MCF 10A (cell line): Measurements from ENCODE around the gene WWC1. TPM values are rescaled to one million over a fixed set of nuclear protein-coding genes. Genes with fewer than 3 reads are reported as not detected.

Source experiments
- BruUV-seq: library from RNA; stranded (reverse); fragments of 400-500 nt; replicated peaks from 2 replicates; lab custom pipeline; 2021; lab: Mats Ljungman, UMichigan
- CTCF ChIA-PET: fragments of 300-600 bp; sonication (Branson Sonifier 250); formaldehyde crosslinking; extraction: SDS; loops from one replicate; lab custom pipeline; 2021; ENCODE audit warnings: antibody characterized with exemption, inconsistent platforms; lab: Yijun Ruan, JAX
- POLR2A ChIA-PET: fragments of 300-600, 350-650 bp; sonication (Branson Sonifier 250); formaldehyde crosslinking; extraction: SDS; loops from one replicate; lab custom pipeline; 2020; ENCODE audit warnings: antibody characterized with exemption, inconsistent platforms; lab: Yijun Ruan, JAX
- DNase-seq: peaks from one replicate; pipeline ENCODE4 v3.0.0-alpha.2; 2018; ENCODE audit not compliant: unreplicated experiment
- H3K27ac Mint-ChIP-seq: one replicate; pipeline ENCODE4 v1.8.0; 2022; ENCODE audit warnings: mild to moderate bottlenecking, low read depth, mixed read lengths; ENCODE audit not compliant: unreplicated experiment
- H3K27me3 Mint-ChIP-seq: one replicate; pipeline ENCODE4 v1.8.0; 2022; ENCODE audit warnings: mixed read lengths; ENCODE audit not compliant: insufficient read depth, unreplicated experiment
- H3K36me3 Mint-ChIP-seq: one replicate; pipeline ENCODE4 v1.8.0; 2022; ENCODE audit warnings: mild to moderate bottlenecking, moderate library complexity, mixed read lengths; ENCODE audit not compliant: insufficient read depth, unreplicated experiment
- H3K4me1 Mint-ChIP-seq: one replicate; pipeline ENCODE4 v1.8.0; 2022; ENCODE audit warnings: mixed read lengths; ENCODE audit not compliant: insufficient read depth, unreplicated experiment
- H3K4me3 Mint-ChIP-seq: one replicate; pipeline ENCODE4 v1.8.0; 2022; ENCODE audit warnings: mild to moderate bottlenecking, moderate library complexity, mixed read lengths; ENCODE audit not compliant: unreplicated experiment
- H3K9me3 Mint-ChIP-seq: one replicate; pipeline ENCODE4 v1.8.0; 2022; ENCODE audit warnings: mixed read lengths; ENCODE audit not compliant: unreplicated experiment
- intact Hi-C: fragments of 100-400 bp; cut with micrococcal nuclease; formaldehyde crosslinking; loops from 2 replicates; pipeline ENCODE4 v1.14.1; 2022
- total RNA-seq: library from RNA; stranded (reverse); gene quantifications from 2 replicates; pipeline ENCODE4 v1.2.3, GENCODE V29; 2022
- TF ChIP-seq, protein P1 (sequence below): fragments of 200-600 bp; IDR thresholded peaks from one replicate; pipeline ENCODE4 v1.8.0; 2022; ENCODE audit warnings: antibody characterized with exemption, mild to moderate bottlenecking; ENCODE audit not compliant: unreplicated experiment

Gene WWC1
- total RNA-seq, 1 experiment from 2014 or later = 47.0 TPM

- ChIA-PET POLR2A (interaction anchor here (1.0 to 5.9 kb wide), 13 partner anchors 25 to 281 kb away, joined by 3 to 32 read pairs (median 5); partner anchors contain the start of gene WWC1), CTCF (interaction anchor here (0.7 to 4.2 kb wide), 31 partner anchors 8 to 640 kb away, joined by 3 to 29 read pairs (median 4); partner anchors contain the start of genes RARS1 and WWC1)
- Mint-ChIP-seq H3K27me3 (no peaks in the 10 kb centered on the region), H3K4me1 (peaks cover 32% of the 10 kb centered on the region), H3K36me3 (no peaks in the 10 kb centered on the region), H3K4me3 (peak overlapping the region; percentile 20), H3K9me3 (peaks cover 7% of the 10 kb centered on the region), H3K27ac (peak overlapping the region; percentile 35)
- DNase-seq = peak; percentile 92
- intact Hi-C loops = loop anchor here (1.0 to 5.0 kb wide), 3 partner anchors 42 to 96 kb away; partner anchors contain the start of gene WWC1
- TF ChIP-seq, protein P1, sequence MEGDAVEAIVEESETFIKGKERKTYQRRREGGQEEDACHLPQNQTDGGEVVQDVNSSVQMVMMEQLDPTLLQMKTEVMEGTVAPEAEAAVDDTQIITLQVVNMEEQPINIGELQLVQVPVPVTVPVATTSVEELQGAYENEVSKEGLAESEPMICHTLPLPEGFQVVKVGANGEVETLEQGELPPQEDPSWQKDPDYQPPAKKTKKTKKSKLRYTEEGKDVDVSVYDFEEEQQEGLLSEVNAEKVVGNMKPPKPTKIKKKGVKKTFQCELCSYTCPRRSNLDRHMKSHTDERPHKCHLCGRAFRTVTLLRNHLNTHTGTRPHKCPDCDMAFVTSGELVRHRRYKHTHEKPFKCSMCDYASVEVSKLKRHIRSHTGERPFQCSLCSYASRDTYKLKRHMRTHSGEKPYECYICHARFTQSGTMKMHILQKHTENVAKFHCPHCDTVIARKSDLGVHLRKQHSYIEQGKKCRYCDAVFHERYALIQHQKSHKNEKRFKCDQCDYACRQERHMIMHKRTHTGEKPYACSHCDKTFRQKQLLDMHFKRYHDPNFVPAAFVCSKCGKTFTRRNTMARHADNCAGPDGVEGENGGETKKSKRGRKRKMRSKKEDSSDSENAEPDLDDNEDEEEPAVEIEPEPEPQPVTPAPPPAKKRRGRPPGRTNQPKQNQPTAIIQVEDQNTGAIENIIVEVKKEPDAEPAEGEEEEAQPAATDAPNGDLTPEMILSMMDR = peak; percentile 52
- no TSS peak for BruUV-seq
These were observed 74.2 kb downstream of the WWC1 start for GRCh38 chr5:168365581-168366081.

DNA sequence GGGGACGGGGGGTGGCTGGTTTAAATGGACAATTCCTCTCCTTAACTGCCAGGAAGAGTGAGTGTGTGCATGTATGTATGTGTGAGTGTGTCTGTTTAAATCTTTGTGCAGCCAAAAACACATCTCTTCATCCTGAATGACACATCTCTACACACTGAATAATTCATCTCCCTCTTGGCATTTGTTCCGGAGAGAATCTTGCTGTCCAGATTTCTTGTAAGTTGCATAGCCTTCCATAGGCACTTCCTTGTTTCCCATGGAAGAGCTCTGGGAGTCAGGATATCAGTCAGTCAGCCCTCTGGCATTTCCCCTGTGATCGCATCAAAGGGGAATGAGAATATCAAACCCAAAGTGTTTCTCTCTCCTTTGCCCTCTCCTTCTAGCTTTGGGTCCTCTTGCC is 74.7 kb downstream of the WWC1 start:
- POLR2A ChIA-PET = interaction anchor here (0.7 to 5.9 kb wide), 10 partner anchors 9 to 96 kb away, joined by 3 to 32 read pairs (median 5); partner anchors contain the start of gene WWC1
- Mint-ChIP-seq H3K27me3 (no peaks in the 10 kb centered on the region), H3K4me3 (peak overlapping the region; percentile 20), H3K36me3 (no peaks in the 10 kb centered on the region), H3K4me1 (peaks cover 32% of the 10 kb centered on the region), H3K9me3 (peaks cover 7% of the 10 kb centered on the region), H3K27ac (peak overlapping the region; percentile 35)
- DNase-seq = peak; percentile 87
- TF ChIP-seq, protein P1 = no peak
- intact Hi-C loops = loop anchor here (5.0 kb wide), 1 partner anchor 41 kb away; no protein-coding TSS in a partner anchor
- no TSS peak for BruUV-seq
- CTCF ChIA-PET = interaction anchor here (0.6 to 4.2 kb wide), 22 partner anchors 9 to 281 kb away, joined by 3 to 24 read pairs (median 4); partner anchors contain the start of gene RARS1

DNA sequence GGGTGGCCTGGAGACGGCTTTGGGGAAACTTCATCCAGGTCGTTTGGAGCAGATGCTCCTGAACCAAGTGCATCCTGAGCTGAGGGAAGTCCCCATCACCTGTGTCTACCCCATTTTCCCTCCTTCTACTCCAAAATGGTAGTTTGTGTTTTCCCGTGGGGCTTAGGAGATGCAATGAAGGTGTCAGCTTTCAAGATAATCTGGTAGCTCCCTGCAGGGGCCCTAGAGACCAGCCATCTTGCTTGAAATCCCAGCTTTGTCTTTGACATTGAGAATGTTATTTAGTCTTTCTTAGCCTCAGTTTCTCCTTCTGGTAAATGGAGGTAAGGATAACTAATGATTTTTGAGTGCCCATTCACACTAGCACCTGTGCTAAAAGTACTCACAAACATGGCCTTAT is 77.4 kb downstream of the WWC1 start:
- ChIA-PET POLR2A (interaction anchor here (0.5 to 5.9 kb wide), 4 partner anchors 44 to 277 kb away, joined by 3 to 27 read pairs (median 4); partner anchors contain the start of genes PANK3 and WWC1), CTCF (interaction anchor here (0.6 to 1.9 kb wide), 8 partner anchors 8 to 100 kb away, joined by 3 to 7 read pairs (median 4); no protein-coding TSS in a partner anchor)
- TF ChIP-seq, protein P1 = no peak
- no peak overlapping the region for H3K27ac Mint-ChIP-seq
- BruUV-seq = no TSS peak
- DNase-seq = no peak
- no peak overlapping the region for H3K4me3 Mint-ChIP-seq
- H3K4me1 Mint-ChIP-seq = peaks cover 28% of the 10 kb centered on the region
- no peaks in the 10 kb centered on the region for H3K9me3 Mint-ChIP-seq
- no peaks in the 10 kb centered on the region for H3K36me3 Mint-ChIP-seq
- no peaks in the 10 kb centered on the region for H3K27me3 Mint-ChIP-seq
- intact Hi-C loops = loop anchor here (5.0 kb wide), 1 partner anchor 38 kb away; no protein-coding TSS in a partner anchor

DNA sequence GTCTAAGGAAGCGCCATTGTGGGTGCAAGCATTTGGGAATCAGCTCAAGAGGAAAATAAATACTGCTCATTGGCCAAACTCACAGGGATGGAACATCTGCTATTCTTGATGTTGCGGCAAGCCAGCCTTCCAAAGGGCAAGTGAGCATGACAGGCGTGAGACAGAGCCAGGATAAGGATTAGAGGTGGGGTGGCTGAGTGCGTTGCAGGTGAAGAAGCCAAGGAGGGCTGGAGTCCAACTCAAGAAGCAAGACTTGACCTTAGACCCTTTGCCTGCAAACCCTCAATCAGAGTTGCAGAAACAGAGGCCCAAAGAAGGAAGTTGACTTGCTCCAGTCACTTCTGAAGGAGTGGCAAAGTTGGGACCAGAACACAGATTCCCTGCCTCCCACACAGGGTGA is 79.4 kb downstream of the WWC1 start:
- intact Hi-C loops = no loop called here
- BruUV-seq = no TSS peak
- H3K4me1 Mint-ChIP-seq = peaks cover 8% of the 10 kb centered on the region
- H3K9me3 Mint-ChIP-seq = no peaks in the 10 kb centered on the region
- no peak overlapping the region for H3K4me3 Mint-ChIP-seq
- ChIA-PET CTCF (no interaction called here), POLR2A (interaction anchor here (1.5 kb wide), 1 partner anchor 101 kb away, joined by 4 read pairs; no protein-coding TSS in a partner anchor)
- no peaks in the 10 kb centered on the region for H3K27me3 Mint-ChIP-seq
- no peaks in the 10 kb centered on the region for H3K36me3 Mint-ChIP-seq
- TF ChIP-seq, protein P1 = no peak
- DNase-seq = no peak
- H3K27ac Mint-ChIP-seq = no peak overlapping the region
